GM21717 (cell line): ENCODE results near the gene MPEG1.

Source experiments
- ATAC-seq: cut with Tn5 transposase; IDR thresholded peaks from one replicate; pipeline ENCODE4 v1.9.1; 2021; ENCODE audit warnings: mild to moderate bottlenecking, moderate library complexity; ENCODE audit not compliant: unreplicated experiment

MPEG1 gene

DNA sequence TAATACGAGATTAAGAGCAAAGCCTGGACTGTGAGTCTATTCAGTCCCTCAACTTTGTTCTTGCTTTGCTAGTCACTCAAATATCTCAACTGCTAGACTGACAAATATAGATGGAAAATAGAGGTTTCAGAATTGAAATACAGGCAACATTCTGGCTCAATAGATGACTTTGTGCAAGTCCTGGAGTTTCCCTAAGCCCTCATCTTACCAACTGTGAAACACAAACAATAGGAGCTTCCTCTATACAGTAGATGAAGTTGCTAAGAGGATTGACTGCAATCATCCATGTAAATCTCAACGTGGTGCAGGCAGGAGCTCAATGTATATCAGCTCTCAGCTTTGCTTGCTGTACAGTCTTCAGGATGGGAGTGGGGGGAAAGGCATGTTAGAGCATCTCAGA is 6.2 kb upstream of the MPEG1 start:
- no peak for ATAC-seq

DNA sequence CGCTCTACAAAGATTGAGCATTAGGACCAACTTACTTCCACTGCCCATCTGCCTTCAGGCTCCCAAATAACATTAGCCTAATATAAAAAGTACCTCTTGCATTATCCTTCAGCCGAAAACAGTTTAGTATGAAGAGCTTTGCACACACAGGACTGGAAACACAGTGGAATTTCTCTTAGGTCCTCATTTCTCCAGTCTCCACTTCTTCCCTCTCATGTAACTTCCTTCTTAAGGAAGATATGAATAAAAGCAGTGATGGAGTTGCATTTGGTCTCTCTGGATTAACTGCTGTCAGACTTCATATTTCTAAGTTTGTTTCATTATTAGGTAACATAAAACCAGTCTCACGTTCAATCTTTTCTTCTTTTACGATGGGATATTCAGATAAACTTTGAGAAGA is 5.6 kb upstream of the MPEG1 start:
- ATAC-seq = no peak

DNA sequence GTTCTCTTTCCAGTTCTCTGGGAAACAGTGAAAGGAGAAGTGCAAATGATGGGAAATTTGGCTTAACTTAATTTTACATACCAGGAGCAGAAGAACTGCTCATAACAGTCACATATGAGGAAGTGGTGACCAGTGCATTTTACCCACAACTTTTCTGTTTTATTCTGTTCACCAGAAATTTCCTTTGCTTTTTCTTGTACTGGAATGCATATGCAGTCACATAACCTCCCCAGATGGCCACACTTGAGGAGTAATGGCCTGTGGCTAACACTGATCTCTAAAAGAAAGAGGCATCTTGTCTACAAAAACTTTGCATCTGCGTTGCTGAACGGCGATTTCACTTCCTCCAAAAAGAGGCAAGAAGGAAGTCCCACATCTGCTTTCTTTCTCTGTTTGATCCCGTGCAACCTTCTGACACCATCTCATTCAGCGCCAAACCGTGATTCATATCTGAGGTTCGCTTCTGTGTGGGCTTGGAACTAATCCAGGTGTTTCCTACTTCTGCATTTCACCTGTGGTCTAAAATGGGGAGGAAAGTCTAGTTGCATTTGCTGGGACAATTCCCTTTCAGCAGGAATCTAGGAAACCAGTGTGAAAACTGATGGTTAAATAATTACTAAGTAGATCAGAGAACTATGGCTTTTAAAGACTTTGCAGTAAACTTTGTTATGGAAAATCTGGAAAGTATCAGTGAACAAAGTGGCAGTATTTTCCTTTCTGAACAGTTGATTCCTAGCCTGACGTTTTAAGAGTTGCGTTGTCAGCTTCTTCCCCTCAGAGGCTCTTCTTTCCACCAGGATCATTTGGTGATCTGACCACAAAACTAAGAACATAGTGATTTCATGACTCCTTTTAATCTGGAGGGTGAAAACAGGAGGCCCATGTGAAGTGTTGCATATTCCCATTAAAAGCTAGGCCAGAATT is 4.2 kb upstream of the MPEG1 start:
- ATAC-seq = peak; percentile 82

DNA sequence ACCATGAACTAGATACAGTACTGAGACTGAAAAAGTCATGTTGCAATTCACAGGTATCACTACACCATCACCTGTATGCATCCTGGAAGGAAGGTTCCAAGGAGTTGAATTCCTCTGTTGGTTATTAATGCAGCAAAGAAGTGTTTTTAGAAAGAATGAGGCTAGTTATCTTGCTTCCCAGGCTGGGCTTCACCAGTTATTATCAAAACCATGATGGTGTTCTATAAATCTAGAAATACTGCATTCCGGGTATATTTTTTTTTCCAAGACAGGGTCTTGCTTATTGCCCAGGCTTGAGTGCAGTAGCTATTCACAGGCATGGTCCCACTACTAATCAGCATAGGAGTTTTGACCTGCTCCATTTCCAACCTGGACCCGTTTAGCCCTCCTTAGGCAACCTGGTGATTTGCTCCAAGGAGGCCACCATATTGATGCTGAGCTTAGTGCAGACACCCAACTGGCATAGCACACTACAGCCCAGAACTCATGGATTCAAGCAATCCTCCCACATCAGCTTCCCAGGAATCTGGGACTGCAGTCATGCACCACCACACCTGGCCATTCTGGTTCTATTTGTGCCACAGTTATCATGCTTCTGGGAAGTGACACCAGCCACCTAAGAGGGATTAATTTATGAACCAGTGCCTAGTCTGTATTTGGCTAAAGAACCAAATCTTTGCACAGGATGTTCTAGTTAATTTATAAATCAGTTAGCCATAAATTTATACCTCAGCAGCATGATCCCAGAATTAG is 1.6 kb upstream of the MPEG1 start:
- ATAC-seq = no peak

DNA sequence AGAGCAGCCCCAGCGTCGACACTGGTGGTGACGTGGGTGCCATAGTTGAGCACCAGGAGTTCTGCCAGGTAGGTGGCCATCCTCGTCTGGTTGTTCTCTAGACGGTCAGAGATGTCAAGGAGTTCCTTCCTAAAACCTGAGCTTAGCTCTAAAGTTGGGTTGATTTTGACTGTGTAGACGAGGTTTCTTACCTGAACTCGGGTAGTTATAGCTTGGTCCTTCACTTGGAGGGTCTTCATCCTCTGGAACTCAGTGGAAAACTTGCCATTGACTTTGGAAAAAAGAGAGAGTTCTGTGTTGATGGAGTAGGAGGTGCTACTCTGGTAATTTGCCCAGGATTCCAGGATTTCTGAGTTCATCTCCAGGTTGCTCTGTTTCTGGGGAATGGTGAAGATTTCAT is 505 bp downstream of the MPEG1 start:
- ATAC-seq = no peak

DNA sequence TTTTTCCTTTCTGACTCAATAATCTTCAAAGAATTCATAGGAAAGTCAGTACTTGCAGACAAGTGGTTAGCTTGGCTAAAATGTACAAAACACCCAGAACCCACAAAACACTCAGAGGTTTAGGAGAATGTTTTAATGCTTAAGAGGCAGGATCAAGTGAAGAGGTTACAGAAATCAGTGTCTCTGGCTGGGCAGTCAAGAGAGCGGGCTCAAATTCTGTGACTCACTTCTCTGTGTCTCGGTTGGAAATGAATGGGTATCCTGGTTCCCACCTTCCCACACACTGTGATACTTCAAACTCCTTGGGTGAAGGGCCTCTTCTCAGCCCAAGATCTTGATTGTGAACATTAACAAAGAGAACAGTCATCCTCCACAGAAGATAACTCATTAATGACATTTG is 3.8 kb downstream of the MPEG1 start:
- ATAC-seq = no peak

DNA sequence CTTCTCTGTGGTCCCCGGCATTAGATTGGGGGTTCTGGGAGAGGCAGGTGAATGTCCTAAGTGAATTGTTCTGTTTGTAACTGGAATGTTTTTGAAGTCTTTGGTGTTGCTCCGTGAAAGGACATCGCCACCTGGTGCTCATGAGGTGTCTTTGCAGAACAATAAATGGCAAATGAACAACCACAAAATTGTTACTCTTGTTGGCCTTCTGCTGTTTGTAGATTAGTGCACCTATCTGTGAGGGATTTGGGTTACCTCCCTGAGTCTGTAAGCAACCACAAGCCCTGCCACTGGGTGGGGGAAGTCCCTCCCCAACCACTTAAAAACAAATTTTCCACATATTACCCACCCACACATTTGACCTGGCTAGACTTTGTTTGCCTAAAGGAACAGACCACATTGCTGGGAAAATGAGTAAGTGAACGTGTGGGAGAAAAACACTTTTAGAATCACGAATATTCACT is 4.7 kb downstream of the MPEG1 start:
- ATAC-seq = peak; percentile 57

DNA sequence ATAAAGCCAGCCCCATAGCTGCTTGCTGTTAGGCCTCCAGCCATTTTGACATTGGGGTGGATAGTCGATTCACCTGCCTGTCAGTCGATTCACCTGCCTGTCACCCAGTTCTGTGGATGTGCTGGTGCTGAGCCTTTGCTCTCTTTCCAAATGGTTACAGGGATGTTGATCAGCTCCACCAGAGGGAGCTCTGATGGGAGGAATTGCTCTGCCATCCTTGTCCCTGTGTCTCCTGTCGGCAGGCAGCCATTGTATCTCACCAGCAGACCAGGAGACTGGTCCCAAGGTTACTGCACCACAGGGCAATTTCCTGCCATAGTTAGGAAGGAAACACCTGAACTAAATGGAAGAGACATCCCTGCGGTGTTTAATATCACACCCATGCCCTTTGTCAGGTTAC is 6.1 kb downstream of the MPEG1 start:
- ATAC-seq = no peak

DNA sequence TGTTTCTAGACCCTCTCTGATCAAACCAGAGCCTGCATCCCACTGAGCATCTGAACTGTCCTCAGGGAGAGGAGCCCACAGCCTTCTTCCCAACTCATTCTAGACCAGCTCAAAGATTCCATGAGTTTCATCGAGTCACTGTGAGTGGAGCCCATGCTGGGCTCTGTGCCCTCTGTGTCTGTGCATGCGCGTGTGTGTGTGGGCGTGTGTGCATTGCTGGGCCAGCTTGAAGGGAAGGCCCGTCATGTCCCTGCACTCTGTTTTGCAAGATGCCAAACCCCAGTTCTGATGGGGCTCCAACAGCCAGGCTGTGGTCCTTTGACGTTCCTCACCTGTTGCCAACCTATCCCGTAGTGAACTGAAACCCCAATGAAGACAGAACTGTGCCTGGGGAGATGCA is 7.1 kb downstream of the MPEG1 start:
- no peak for ATAC-seq

DNA sequence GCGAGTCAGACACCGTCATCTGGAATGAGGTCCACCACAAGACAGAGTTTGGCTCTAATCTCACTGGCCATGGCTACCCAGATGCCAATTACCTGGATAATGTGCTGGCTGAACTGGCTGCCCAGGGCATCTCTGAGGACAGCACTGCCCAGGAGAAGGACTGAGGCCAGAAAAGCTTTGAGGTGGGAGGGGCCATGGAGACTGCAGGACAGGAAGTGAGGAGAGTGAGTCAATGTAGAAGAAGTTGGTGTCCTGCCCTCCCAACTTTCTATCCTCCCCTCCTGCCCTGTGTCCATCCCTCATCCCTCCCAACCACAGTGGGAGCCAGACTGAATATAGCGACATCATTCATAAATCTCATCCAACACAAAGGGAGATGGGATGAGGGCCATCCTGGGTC is 8.0 kb downstream of the MPEG1 start:
- ATAC-seq = no peak

DNA sequence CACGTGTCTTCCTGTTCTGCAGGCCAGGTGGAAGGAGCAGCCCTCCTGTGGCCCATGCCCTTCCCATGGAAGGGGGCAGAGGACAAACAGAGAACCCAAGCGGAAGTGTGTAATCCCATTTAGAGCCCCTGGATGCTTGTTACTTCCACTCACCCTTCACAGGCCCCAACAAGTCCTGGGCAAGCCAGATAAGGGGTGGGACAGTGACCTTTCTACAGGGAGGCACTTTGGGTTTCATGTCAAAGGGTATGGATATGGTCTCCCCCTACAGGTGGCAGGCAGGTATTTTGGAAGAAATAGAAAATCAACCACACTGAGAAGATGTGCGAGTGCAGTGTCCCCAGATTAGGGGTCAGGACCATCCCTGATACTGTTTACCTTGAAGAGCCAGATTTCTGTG is 11.4 kb downstream of the MPEG1 start:
- ATAC-seq = no peak

DNA sequence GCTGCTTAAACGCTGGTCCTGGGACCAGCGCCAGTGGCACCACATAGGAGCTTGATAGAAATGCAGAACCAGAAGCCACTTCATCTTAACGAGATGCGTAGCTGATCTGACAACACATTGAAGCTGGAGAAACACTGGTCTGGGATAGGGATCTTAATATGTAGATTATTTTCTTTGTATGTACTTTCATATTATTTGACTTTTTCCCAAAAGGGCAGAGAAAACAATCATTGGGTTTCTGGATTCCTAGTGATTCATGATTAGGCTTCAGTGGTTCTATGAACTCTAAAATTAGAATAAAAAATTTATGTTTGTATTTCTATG is 12.3 kb downstream of the MPEG1 start:
- ATAC-seq = peak; percentile 34

DNA sequence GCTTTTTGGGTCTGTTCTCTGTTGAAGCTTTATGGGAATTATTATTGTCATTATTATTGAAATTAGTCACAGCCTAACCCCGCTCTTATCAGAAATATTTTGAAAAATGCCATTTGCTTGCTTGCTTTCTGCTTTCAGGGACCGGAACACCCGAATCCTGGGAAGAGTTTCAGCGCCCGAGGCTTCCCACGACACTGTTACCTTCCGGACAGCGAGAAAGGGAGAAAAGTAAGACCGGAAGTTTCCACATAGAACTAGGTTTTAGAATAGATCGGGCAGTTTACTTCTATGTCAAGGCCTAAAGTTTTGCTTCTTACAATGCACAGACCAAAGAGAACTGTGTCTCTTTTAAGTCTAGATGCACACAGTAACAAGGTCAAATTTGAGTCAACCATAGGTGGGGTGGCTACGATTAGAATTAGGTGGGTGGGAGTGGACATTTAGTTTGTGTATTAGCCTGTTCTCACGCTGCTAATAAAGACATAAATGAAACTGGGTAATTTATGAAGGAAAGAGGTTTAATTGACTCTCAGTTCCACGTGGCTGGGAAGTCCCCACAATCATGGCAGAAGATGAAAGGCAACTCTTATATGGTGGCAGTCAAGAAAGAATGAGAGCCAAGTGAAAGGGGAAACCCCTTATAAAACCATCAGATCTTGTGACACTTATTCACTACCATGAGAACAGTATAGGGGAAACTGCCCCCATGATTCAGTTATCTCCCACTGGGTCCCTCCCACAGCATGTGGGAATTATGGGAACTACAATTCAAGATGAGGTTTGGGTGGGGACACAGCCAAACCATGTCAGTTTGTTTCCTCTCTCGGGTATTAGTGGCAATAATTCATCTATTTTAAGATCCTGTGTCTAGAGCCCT is 12.9 kb downstream of the MPEG1 start:
- peak; percentile 49 for ATAC-seq

DNA sequence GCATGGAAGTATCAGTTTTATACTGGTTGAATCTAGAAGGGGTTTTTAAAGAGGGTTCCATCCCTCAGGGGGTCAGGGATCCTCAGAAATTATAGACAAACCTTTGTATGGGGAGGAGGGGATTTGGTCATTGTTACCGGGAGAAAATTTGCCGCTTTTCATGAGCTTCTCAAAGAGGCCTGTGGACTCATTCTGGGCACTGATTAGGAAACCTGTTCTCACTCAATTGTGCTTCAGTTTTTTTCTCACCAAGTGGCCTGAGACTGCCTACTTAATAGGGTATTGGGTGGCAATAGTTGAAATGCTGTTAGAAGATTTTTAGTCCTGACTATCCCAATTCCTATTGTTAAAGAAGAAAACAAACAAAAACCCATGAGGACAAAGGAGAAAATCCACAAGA is 14.0 kb downstream of the MPEG1 start:
- ATAC-seq = no peak

DNA sequence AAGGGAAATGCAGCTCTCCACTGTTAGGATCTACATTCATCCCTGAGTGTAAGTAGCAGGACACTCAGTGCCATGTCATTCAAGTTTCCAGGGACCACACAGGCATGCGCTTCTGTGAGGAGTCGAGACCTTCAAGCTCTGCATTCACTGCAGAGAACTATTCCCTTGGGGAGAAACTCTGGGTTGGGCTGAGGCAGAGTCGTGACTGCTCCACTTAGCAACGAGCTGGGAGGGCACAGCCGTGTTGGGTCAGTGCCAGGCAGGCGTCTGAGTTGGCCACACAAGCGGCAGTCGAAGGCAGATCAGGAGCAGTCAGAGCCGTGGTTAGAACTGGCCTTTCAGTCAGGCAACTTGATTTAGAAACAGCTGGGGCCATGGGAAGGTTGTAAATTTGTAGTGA is 14.7 kb downstream of the MPEG1 start:
- no peak for ATAC-seq

DNA sequence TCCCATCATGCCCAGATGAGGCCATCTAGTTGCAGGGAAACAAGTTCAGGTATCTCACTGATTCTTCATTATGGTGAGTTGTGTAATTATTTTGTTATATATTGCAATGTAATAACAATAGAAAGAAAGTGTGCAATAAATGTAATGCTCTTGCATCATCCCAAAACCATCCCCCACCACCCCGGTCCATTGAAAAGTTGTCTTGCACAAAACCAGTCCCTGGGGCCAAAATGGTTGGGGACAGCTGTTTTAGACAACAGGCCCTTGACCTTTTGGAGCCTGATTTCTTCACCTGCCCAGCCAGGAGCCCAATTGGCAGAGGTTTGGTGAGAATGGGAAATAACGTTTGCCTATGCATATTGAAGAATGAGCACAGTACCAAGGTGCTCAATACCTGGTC is 15.9 kb downstream of the MPEG1 start:
- ATAC-seq = no peak

DNA sequence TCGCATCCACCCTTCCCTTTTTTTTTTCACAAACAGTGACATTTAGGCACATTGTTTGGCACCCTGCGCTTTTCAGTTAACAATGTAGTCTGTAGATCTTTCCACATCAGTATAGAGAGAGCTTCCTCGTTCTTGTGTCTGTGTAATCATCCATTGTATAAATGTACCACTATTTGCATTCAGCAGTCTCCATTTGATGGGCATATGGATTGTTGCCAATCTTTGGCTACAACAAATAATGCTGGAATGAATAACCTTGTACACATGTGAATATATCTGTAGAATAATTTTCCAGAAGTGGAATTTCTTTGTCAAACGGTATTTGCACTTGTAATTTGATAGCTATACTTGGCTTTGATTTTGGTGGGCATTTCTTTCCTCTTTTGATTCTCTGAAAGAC is 17.1 kb downstream of the MPEG1 start:
- no peak for ATAC-seq

DNA sequence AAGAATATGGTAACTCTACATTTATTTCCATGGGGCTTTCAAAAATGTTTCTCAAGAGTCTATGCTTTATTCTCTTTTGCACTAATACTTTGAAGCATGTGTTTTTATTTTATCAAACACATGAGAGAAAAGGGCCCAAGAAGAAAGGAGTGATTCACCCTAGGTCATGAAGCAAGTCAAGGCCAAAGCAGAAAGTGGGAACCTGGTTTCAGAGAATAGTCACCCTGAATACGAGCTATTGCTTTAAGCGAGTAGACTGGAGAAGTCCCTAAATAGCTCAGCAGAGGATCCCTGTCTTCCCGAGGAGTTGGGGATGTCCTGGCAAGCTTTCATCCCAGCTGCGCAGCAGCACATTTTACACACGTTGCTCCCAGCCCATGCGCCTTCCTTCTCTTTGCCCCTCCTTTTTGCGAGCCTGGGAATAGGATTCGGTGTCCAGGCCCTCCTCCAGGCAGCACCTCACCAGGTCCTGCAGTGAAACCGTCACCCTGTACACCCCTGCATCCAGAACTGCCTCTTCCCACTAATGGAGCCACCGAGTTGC is 19.1 kb downstream of the MPEG1 start:
- no peak for ATAC-seq

DNA sequence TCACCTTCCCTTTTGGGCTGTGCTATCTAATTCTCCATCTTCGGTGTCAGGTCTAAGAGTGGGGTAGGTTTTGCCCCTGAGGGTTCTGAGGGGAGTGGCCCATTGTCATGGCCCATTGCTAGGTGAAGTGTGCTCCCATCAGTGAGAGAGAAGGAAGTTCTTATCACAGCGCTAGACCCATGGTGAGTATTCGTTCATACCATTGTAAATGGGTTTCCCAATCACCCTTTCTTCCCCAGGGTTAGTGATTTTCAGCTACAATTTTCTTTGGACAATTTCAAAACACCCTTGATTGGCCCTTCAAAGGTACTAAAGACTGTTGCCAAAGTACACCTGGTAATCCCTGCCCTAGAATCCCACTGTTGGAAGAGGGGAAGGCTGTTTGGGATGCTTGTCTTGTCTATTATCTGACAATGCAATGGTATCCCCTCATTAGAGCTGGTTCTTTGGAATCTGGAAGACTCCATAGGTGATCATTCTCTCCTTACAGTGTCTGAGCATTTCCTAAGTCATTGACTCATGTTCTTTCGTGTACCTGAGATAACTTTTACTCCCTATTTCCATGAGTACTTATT is 20.2 kb downstream of the MPEG1 start:
- no peak for ATAC-seq

DNA sequence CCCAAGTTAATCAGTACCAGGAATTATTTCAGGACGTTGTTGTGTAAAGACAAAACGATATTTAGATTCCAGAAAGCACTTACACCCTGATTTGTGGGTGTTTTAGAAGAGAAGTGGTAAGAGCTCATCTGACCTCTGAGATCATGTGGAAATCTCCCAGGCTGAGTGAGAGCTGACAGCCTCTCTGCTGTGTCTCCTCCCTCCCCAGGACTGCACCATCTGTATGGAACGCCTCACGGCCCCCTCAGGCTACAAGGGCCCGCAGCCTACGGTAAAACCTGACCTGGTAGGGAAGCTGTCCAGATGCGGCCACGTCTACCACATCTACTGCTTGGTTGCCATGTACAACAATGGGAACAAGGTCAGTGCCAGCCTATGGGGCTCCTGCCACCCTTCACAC is 20.8 kb downstream of the MPEG1 start:
- ATAC-seq = no peak

DNA sequence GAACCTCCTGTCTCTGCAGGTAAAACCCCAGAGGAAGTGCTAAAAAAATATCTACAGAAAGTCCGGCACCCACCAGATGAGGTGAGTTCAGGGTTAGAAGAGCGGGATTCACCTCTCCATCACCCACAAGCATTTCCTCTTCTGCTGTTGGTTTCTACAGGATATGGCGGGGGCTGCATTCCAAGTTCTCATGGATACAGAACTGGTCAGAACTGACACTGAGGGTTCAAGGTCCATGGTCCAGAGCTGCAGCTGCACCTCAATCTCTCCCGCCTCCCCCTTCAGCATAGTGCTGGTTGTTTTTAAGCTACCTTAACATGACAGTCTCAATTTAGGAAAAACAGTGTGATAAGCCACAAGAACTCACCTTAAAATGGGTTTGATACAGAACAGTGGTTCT is 21.6 kb downstream of the MPEG1 start:
- ATAC-seq = no peak
